Neuronal stem cell (in vitro differentiated cells): ENCODE data around the gene ROPN1.
A peak's percentile ranks its signal among the peaks of the same experiment; 100 is the strongest.

Experiments
- DNase-seq: peaks from one replicate; pipeline ENCODE4 v3.0.0-alpha.2; 2013; ENCODE audit warnings: low spot score
- H2AFZ ChIP-seq: one replicate; pipeline ENCODE4 v1.6.1; 2013; ENCODE audit warnings: mild to moderate bottlenecking, low read length, inconsistent platforms
- H2AK5ac ChIP-seq: 2 replicates; pipeline ENCODE4 v1.6.1; 2013; ENCODE audit warnings: low read depth, mild to moderate bottlenecking, inconsistent platforms, low read length, moderate library complexity, mixed read lengths
- H2BK120ac ChIP-seq: 2 replicates; pipeline ENCODE4 v1.6.1; 2013; ENCODE audit warnings: low read depth, mild to moderate bottlenecking, inconsistent platforms, low read length, moderate library complexity, mixed read lengths
- H2BK12ac ChIP-seq: one replicate; pipeline ENCODE4 v1.6.1; 2013; ENCODE audit warnings: low read length, inconsistent platforms
- H2BK15ac ChIP-seq: 2 replicates; pipeline ENCODE4 v1.6.1; 2013; ENCODE audit warnings: mild to moderate bottlenecking, low read length, inconsistent platforms, mixed read lengths
- H2BK5ac ChIP-seq: one replicate; pipeline ENCODE4 v1.6.1; 2013; ENCODE audit warnings: inconsistent platforms, mild to moderate bottlenecking, low read length, moderate library complexity
- H3K14ac ChIP-seq: one replicate; pipeline ENCODE4 v1.6.1; 2013; ENCODE audit warnings: low read length, inconsistent platforms
- H3K18ac ChIP-seq: 2 replicates; pipeline ENCODE4 v1.6.1; 2013; ENCODE audit warnings: low read length, inconsistent platforms
- H3K23ac ChIP-seq: 2 replicates; pipeline ENCODE4 v1.6.1; 2013; ENCODE audit warnings: low read depth, mild to moderate bottlenecking, mixed read lengths, low read length, inconsistent platforms; ENCODE audit not compliant: poor library complexity
- H3K27ac ChIP-seq: replicated peaks from 3 replicates; pipeline ENCODE4 v1.5.1; 2013; ENCODE audit warnings: low read length, inconsistent platforms
- H3K27me3 ChIP-seq, 3 experiments: 2 replicates each; pipeline ENCODE4 v1.6.1; 2013; ENCODE audit warnings: low read length in 3 of 3, mild to moderate bottlenecking in 2 of 3, inconsistent platforms in 1 of 3, low read depth in 1 of 3, mixed read lengths in 1 of 3, moderate library complexity in 1 of 3; ENCODE audit not compliant: control insufficient read depth in 3 of 3, insufficient read depth in 3 of 3
- H3K36me3 ChIP-seq, 2 donors: replicated peaks in 1 of 2; 2 replicates each; pipeline ENCODE4 v1.6.1; 2013; ENCODE audit warnings: low read length in 2 of 2; ENCODE audit not compliant: control insufficient read depth in 2 of 2, insufficient read depth in 2 of 2
- H3K4ac ChIP-seq: 2 replicates; pipeline ENCODE4 v1.6.1; 2013; ENCODE audit warnings: inconsistent platforms, mild to moderate bottlenecking, low read length, moderate library complexity
- H3K4me1 ChIP-seq, 2 donors: 1 replicate in 1 of 2; 2 replicates in 1 of 2; pipeline ENCODE4 v1.6.1; 2013; ENCODE audit warnings: low read length in 2 of 2, low read depth in 1 of 2; ENCODE audit not compliant: control insufficient read depth in 2 of 2, insufficient read depth in 1 of 2
- H3K4me2 ChIP-seq: one replicate; pipeline ENCODE4 v1.6.1; 2013; ENCODE audit warnings: mild to moderate bottlenecking, low read length, inconsistent platforms; ENCODE audit not compliant: insufficient read depth, poor library complexity, severe bottlenecking
- H3K4me3 ChIP-seq, 2 donors: 2 replicates each; pipeline ENCODE4 v1.5.1; 2013; ENCODE audit warnings: low read length in 2 of 2, mild to moderate bottlenecking in 2 of 2, inconsistent platforms in 1 of 2, moderate library complexity in 1 of 2
- H3K79me1 ChIP-seq: one replicate; pipeline ENCODE4 v1.6.1; 2013; ENCODE audit warnings: low read depth, mild to moderate bottlenecking, inconsistent platforms, low read length, moderate library complexity
- H3K9ac ChIP-seq: one replicate; pipeline ENCODE4 v1.6.1; 2013; ENCODE audit warnings: mild to moderate bottlenecking, low read depth, low read length, inconsistent platforms; ENCODE audit not compliant: poor library complexity
- H3K9me3 ChIP-seq, 2 donors: replicated peaks in 1 of 2; 2 replicates each; pipeline versions ENCODE3 to v1.6.1; 2013; ENCODE audit warnings: low read length in 2 of 2, mild to moderate bottlenecking in 2 of 2, inconsistent platforms in 1 of 2, low read depth in 1 of 2, mixed read lengths in 1 of 2, moderate library complexity in 1 of 2; ENCODE audit not compliant: control insufficient read depth in 2 of 2, insufficient read depth in 1 of 2
- H4K8ac ChIP-seq: one replicate; pipeline ENCODE4 v1.6.1; 2013; ENCODE audit warnings: low read depth, mild to moderate bottlenecking, inconsistent platforms, low read length, moderate library complexity
- H4K91ac ChIP-seq: one replicate; pipeline ENCODE4 v1.6.1; 2013; ENCODE audit warnings: low read length, low read depth, mild to moderate bottlenecking, inconsistent platforms; ENCODE audit not compliant: poor library complexity
- WGBS, 2 donors: extraction: QIAGEN DNeasy Blood & Tissue Kit; methylation state at CpG; one replicate each; pipeline ENCODE4 v1.1.7; 2013; ENCODE audit warnings: missing lambda C conversion rate in 2 of 2, mixed read lengths in 1 of 2; ENCODE audit not compliant: insufficient read length in 2 of 2, insufficient replicate concordance in 1 of 2; ENCODE audit errors: extremely low coverage in 2 of 2; 5-methylcytosine and 5-hydroxymethylcytosine counted together

The ROPN1 gene

DNA sequence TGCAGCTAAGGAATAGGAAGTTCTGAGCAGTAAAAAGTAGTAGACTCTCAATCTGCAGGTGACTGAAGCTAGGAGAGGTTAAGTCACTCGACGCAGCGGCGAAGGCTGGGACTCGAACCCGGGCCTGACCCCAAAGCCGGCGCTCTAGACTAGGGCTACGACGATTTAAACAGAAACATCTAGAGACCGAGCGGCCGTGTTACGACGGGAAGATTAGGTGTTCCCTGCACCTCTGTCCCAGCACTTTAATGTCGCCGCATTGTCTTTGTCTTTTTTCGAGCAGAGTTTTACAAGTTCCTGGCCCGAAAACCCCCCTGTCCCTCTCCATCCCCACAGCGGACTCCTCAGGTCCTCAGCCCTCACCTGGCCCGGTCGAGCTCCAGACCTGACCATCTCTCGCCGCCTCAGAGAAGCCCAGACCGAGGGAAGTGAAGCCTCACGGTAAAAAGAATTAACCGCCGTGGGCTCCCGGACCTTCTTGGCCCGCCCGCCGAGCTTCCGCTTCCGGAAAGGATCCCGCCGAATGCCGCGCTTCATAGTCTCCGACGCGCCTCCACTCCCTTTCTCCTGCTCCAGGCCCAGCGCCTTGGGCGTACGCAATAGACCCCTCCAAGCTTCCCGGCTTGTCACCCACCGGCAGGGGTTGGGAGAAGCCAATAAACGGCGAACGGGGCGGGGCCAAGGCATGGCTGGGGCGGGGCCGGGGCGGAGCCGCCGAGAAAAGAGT is 31.0 kb downstream of the ROPN1 start, which contains the start of gene CCDC14:
TSS of gene CCDC14 (minus strand) at position 449 of the 727 bp plus-strand sequence. CDS start at position 393, 56 bp downstream.
- peak within 1 kb of the TSS; percentile 98 for H3K27ac ChIP-seq
- no peak within 1 kb of the TSS for H2BK12ac ChIP-seq
- H2BK15ac ChIP-seq, result no peak within 1 kb of the TSS
- H3K14ac ChIP-seq, result peak within 1 kb of the TSS; percentile 96
- H3K4me1 ChIP-seq, result peaks cover 0 to 1% of the 10 kb centered on the region in 2 donors
- no peaks in the 10 kb centered on the region for H3K9me3 ChIP-seq
- peaks cover 2 to 35% of the 10 kb centered on the region in 2 donors for H3K36me3 ChIP-seq
- peak within 1 kb of the TSS; percentile 89 for H3K9ac ChIP-seq
- peak within 1 kb of the TSS; percentile 94 for H3K18ac ChIP-seq
- no peak within 1 kb of the TSS for H4K91ac ChIP-seq
- peak within 1 kb of the TSS; percentile 60 for H3K4me2 ChIP-seq
- H2BK5ac ChIP-seq, result peak within 1 kb of the TSS; percentile 83
- H3K27me3 ChIP-seq, result peaks cover 0 to 3% (median 0%) of the 10 kb centered on the region in 3 experiments
- H4K8ac ChIP-seq, result no peak within 1 kb of the TSS
- DNase-seq, result peak; percentile 95
- H3K23ac ChIP-seq, result peak within 1 kb of the TSS; percentile 93
- peak within 1 kb of the TSS; percentile 98 for H2AFZ ChIP-seq
- WGBS, 2 donors, result no CpG with 5 or more reads among the region's 55 CpGs
- peak within 1 kb of the TSS; percentile 97 for H3K4ac ChIP-seq
- peak within 1 kb of the TSS; percentile 26 for H2AK5ac ChIP-seq
- H2BK120ac ChIP-seq, result no peak within 1 kb of the TSS
- no peaks in the 10 kb centered on the region for H3K79me1 ChIP-seq
- peak within 1 kb of the TSS; percentile 85 to 96 for H3K4me3 ChIP-seq

DNA sequence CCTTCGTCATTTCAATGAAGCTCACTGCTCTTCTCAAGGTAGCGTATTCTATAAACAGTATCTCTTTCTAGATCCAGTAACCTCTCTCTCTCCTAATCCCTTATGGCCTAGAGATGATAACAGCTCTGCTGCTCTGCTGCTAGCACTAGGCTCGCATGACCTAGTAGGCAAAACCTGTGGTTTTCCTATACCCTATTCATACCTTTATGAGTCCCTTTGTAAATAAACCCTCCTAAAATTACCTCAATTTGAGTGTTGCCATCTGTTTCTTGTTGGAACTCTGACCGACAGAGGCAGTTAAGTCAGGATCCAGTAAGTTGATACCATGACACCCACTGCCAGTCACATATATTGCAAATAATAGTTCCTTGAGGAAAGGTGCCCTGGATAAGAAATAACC is 38.2 kb downstream of the ROPN1 start:
- Histone ChIP-seq H2BK12ac (no peak overlapping the region), H3K4me3 (no peak overlapping the region), H3K79me1 (no peaks in the 10 kb centered on the region), H4K91ac (no peak overlapping the region), H3K23ac (no peak overlapping the region), H2BK5ac (no peak overlapping the region), H3K4me2 (no peak overlapping the region), H2BK120ac (no peak overlapping the region), H2AFZ (no peak overlapping the region), H3K9ac (no peak overlapping the region), H4K8ac (no peak overlapping the region), H3K36me3 (peaks cover 17 to 97% of the 10 kb centered on the region in 2 donors), H3K9me3 (no peaks in the 10 kb centered on the region), H3K4ac (no peak overlapping the region), H3K18ac (no peak overlapping the region), H2BK15ac (no peak overlapping the region), H3K27ac (no peak overlapping the region), H3K4me1 (no peaks in the 10 kb centered on the region), H2AK5ac (no peak overlapping the region), H3K14ac (no peak overlapping the region), H3K27me3 (no peaks in the 10 kb centered on the region)
- WGBS, 2 donors, result no CpG with 5 or more reads among the region's 4 CpGs
- no peak for DNase-seq

DNA sequence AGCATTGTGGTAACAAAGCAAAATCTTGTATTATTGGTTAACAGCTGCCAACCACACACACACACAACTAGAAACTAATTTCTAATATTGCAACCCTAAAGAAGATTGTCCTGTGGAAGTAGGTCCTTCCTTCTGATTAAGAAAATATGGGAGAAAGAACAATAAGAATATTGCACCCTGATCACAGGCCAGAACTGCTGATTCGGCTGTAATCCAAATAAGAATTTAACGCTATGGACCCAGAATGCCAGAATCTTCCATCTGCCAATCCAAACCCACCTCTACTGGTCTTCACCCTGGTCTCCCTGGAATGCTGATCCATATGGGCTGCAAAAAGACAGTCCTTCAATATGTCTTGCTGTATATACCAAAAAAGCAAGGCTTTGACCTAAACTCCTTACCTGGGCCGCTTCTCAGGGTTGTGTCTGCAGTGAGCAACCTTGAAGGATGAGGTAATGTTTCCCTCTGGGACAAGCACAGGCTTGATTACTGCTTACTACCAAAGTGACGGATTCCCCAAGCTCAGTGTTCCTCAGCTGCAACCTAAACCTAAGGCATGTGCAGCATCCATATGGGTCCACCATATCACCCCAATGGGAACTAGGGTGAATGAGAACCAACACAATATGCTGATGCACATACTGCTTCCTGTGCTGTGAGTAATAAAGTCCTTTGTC is 38.9 kb downstream of the ROPN1 start:
- no peak overlapping the region for H3K4me3 ChIP-seq
- WGBS, 2 donors, result no CpG with 5 or more reads among the region's 4 CpGs
- no peak overlapping the region for H3K4me2 ChIP-seq
- H3K9ac ChIP-seq, result no peak overlapping the region
- H2BK12ac ChIP-seq, result no peak overlapping the region
- no peak overlapping the region for H4K8ac ChIP-seq
- H3K23ac ChIP-seq, result no peak overlapping the region
- no peaks in the 10 kb centered on the region for H3K9me3 ChIP-seq
- H3K27me3 ChIP-seq, result no peaks in the 10 kb centered on the region
- DNase-seq, result no peak
- H2BK15ac ChIP-seq, result no peak overlapping the region
- no peak overlapping the region for H2BK120ac ChIP-seq
- no peak overlapping the region for H3K4ac ChIP-seq
- no peak overlapping the region for H3K18ac ChIP-seq
- H3K36me3 ChIP-seq, result peaks cover 18 to 99% of the 10 kb centered on the region in 2 donors
- H2AFZ ChIP-seq, result no peak overlapping the region
- H3K4me1 ChIP-seq, result no peaks in the 10 kb centered on the region
- H2BK5ac ChIP-seq, result no peak overlapping the region
- H3K79me1 ChIP-seq, result no peaks in the 10 kb centered on the region
- no peak overlapping the region for H3K14ac ChIP-seq
- H4K91ac ChIP-seq, result no peak overlapping the region
- H2AK5ac ChIP-seq, result no peak overlapping the region
- no peak overlapping the region for H3K27ac ChIP-seq
